ENCODE data around the gene CCDC40.

CCDC40 gene

DNA sequence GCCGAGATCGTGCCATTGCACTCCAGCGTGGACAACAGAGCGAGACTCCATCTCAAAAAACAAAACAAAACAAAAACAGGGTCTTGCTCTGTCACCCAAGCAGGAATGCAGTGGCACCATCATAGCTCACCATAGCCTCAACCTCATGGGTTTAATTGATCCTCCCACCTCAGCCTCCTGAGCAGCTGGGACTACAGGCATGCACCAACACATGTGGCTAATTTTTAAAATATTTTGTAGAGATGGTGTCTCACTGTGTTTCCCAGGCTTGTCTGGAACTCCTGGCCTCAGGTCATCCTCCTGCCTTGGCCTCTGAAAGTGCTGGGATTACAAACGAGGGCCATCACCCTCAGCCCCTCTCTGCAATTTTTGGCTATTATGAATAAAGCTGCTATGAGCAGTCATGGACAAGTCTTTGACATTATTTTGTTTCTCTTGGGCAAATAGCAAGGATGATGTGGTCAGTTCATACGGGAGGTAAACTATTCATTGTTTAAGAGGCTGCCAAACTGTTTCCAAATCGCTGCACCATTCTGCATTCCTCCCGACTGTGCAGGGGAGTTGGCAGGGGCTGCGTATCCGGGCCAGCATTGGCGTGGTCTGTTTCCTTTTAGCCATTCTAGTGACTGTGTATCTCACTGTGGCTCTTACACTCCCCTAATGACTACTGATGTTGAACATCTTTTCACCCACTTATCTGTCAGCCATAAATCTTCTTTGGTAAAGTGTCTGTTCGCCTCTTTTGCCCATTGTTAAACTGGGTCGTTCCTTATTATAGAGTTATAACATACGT, 89.4 kb downstream of the CCDC40 start:
- TF ChIP-seq, protein P1, sequence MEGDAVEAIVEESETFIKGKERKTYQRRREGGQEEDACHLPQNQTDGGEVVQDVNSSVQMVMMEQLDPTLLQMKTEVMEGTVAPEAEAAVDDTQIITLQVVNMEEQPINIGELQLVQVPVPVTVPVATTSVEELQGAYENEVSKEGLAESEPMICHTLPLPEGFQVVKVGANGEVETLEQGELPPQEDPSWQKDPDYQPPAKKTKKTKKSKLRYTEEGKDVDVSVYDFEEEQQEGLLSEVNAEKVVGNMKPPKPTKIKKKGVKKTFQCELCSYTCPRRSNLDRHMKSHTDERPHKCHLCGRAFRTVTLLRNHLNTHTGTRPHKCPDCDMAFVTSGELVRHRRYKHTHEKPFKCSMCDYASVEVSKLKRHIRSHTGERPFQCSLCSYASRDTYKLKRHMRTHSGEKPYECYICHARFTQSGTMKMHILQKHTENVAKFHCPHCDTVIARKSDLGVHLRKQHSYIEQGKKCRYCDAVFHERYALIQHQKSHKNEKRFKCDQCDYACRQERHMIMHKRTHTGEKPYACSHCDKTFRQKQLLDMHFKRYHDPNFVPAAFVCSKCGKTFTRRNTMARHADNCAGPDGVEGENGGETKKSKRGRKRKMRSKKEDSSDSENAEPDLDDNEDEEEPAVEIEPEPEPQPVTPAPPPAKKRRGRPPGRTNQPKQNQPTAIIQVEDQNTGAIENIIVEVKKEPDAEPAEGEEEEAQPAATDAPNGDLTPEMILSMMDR (conservative IDR thresholded peaks at IDR 0.05; ENCODE audit: low read depth, low read length), result no peak
- no peaks in the 10 kb centered on the region for H4K20me1 ChIP-seq (ENCODE audit: insufficient read depth)
- H3K4me1 ChIP-seq (ENCODE audit: low read depth, poor library complexity, severe bottlenecking), result no peaks in the 10 kb centered on the region
- H3K79me2 ChIP-seq (ENCODE audit: insufficient read depth, low read depth), result no peaks in the 10 kb centered on the region
- no peak overlapping the region for H3K4me2 ChIP-seq
- H2AFZ ChIP-seq (ENCODE audit: low read depth), result no peak overlapping the region
- no peaks in the 10 kb centered on the region for H3K36me3 ChIP-seq (ENCODE audit: insufficient read depth)
- H3K27me3 ChIP-seq (ENCODE audit: insufficient read depth, low read depth), result peaks cover 2% of the 10 kb centered on the region; the same call in 1 of the 2 replicates
- no peak overlapping the region for H3K9ac ChIP-seq
- no peak overlapping the region for H3K27ac ChIP-seq
- no peak overlapping the region for H3K4me3 ChIP-seq (IDR thresholded peaks at IDR 0.05; ENCODE audit: insufficient read depth, low read depth, low read length)

GRCh38 chr17:80126449-80126715, 89.9 kb downstream of the CCDC40 start:
- Histone ChIP-seq H3K4me3 (IDR thresholded peaks at IDR 0.05; ENCODE audit: insufficient read depth, low read depth, low read length) (no peak overlapping the region), H3K27me3 (ENCODE audit: insufficient read depth, low read depth) (peaks cover 2% of the 10 kb centered on the region; the same call in 1 of the 2 replicates), H3K79me2 (ENCODE audit: insufficient read depth, low read depth) (no peaks in the 10 kb centered on the region), H3K9ac (no peak overlapping the region), H3K27ac (no peak overlapping the region), H2AFZ (ENCODE audit: low read depth) (no peak overlapping the region), H3K4me1 (ENCODE audit: low read depth, poor library complexity, severe bottlenecking) (no peaks in the 10 kb centered on the region), H3K36me3 (ENCODE audit: insufficient read depth) (no peaks in the 10 kb centered on the region), H3K4me2 (no peak overlapping the region), H4K20me1 (ENCODE audit: insufficient read depth) (no peaks in the 10 kb centered on the region)
- TF ChIP-seq, protein P1 (conservative IDR thresholded peaks at IDR 0.05; ENCODE audit: low read depth, low read length), result no peak

DNA sequence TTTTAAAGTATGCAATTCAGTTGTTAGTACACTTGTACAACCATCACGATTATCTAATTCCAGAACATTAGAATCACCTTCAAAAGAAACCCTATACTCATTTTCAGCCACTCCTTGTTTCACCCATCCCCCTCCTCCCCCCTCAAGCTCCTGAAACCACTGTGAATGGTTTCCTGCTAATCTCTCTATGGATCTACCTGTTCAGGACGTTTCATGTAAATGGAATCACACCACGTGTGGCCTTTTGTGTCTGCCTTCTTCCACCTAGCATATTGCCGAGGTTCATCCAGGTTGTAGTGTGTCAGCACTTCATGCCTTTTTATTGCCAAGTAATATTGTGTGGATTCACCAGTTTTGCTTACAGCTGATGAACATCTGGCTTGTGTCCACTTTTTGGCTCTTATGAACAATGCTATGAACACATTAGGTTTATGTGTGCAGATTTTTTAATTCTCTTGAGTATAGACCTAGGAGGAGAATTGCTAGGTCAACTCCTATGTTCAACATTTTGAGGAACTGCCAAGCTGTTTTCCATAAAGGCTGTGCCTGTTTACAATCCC, 92.6 kb downstream of the CCDC40 start:
- Histone ChIP-seq H3K79me2 (ENCODE audit: insufficient read depth, low read depth) (no peaks in the 10 kb centered on the region), H3K27me3 (ENCODE audit: insufficient read depth, low read depth) (peaks cover 2% of the 10 kb centered on the region; the same call in 1 of the 2 replicates), H3K4me1 (ENCODE audit: low read depth, poor library complexity, severe bottlenecking) (no peaks in the 10 kb centered on the region), H3K27ac (no peak overlapping the region), H2AFZ (ENCODE audit: low read depth) (no peak overlapping the region), H3K9ac (no peak overlapping the region), H3K36me3 (ENCODE audit: insufficient read depth) (no peaks in the 10 kb centered on the region; the same call in 1 of the 2 replicates), H4K20me1 (ENCODE audit: insufficient read depth) (no peaks in the 10 kb centered on the region), H3K4me3 (IDR thresholded peaks at IDR 0.05; ENCODE audit: insufficient read depth, low read depth, low read length) (no peak overlapping the region), H3K4me2 (no peak overlapping the region)
- TF ChIP-seq, protein P1 (conservative IDR thresholded peaks at IDR 0.05; ENCODE audit: low read depth, low read length), result no peak

DNA sequence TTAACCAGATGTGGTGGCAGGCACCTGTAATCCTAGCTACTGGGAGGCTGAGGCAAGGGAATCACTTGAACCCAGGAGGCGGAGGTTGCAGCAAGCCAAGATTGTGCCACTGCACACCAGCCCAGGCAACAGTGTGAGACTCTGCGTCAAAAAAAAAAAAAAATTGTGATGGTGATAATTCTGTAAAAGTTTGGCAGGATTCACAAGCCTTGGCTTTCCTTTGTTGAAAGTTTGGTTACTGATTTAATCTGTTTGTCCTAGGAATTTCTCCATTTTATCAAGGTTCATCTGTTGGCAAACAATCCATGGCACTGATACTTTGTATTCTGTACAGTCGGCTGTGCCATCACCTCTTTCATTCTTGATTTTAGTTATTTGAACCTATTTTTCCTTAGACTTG, 94.5 kb downstream of the CCDC40 start:
- H3K27ac ChIP-seq, result no peak overlapping the region
- H3K4me3 ChIP-seq (IDR thresholded peaks at IDR 0.05; ENCODE audit: insufficient read depth, low read depth, low read length), result no peak overlapping the region
- no peaks in the 10 kb centered on the region for H3K4me1 ChIP-seq (ENCODE audit: low read depth, poor library complexity, severe bottlenecking)
- H4K20me1 ChIP-seq (ENCODE audit: insufficient read depth), result no peaks in the 10 kb centered on the region
- H3K79me2 ChIP-seq (ENCODE audit: insufficient read depth, low read depth), result no peaks in the 10 kb centered on the region
- H3K9ac ChIP-seq, result no peak overlapping the region
- H3K4me2 ChIP-seq, result no peak overlapping the region
- TF ChIP-seq, protein P1 (conservative IDR thresholded peaks at IDR 0.05; ENCODE audit: low read depth, low read length), result no peak
- H3K36me3 ChIP-seq (ENCODE audit: insufficient read depth), result peaks cover 9% of the 10 kb centered on the region; the same call in 1 of the 2 replicates
- no peak overlapping the region for H2AFZ ChIP-seq (ENCODE audit: low read depth)
- H3K27me3 ChIP-seq (ENCODE audit: insufficient read depth, low read depth), result peaks cover 2% of the 10 kb centered on the region; the same call in 1 of the 2 replicates
